Endothelial cell of umbilical vein (primary cell): ENCODE results near the gene FNDC1. TPM values are rescaled to one million over a fixed set of nuclear protein-coding genes. Genes with fewer than 3 reads are reported as not detected.

Experiments
- BruUV-seq: library from RNA; stranded (reverse); fragments of 400-500 nt; replicated peaks from 2 replicates; lab custom pipeline; 2021; lab: Mats Ljungman, UMichigan
- CTCF ChIA-PET: fragments of 300-600, 350-600 bp; sonication (Branson Sonifier 250); formaldehyde crosslinking; loops from one replicate; lab custom pipeline; 2021; ENCODE audit warnings: antibody characterized with exemption, inconsistent platforms; lab: Charles Lee
- POLR2A ChIA-PET: fragments of 300-600, 350-600 bp; sonication (Branson Sonifier 250); formaldehyde crosslinking; loops from one replicate; lab custom pipeline; 2021; ENCODE audit warnings: antibody characterized with exemption, inconsistent platforms; lab: Charles Lee
- DNase-seq: peaks from one replicate; pipeline ENCODE4 v3.0.0-alpha.2; 2011; ENCODE audit warnings: low read depth, low spot score
- FAIRE-seq: peaks from 2 replicates; lab custom pipeline; 2011; peaks lifted over from hg19 to GRCh38; lab: Jason Lieb, UNC
- H2AFZ ChIP-seq: 2 replicates; pipeline ENCODE4 v1.6.0; 2012; ENCODE audit warnings: low read depth, low read length, control low read depth, inconsistent platforms
- H3K27ac ChIP-seq: 2 replicates; pipeline ENCODE4 v1.5.1; 2011; ENCODE audit warnings: low read depth, mild to moderate bottlenecking, control low read depth, low read length, moderate library complexity; ENCODE audit not compliant: insufficient read depth
- H3K27me3 ChIP-seq, 2 experiments: 2 replicates each; pipeline versions ENCODE4 v1.6.0 to v1.6.1; 2011; ENCODE audit warnings: low read length in 2 of 2, mixed read lengths in 1 of 2; ENCODE audit not compliant: control insufficient read depth in 2 of 2, insufficient read depth in 2 of 2
- H3K36me3 ChIP-seq, 2 experiments: 2 replicates in 1 of 2; 3 replicates in 1 of 2; pipeline ENCODE4 v1.5.1; 2011; ENCODE audit warnings: low read length in 2 of 2, mild to moderate bottlenecking in 1 of 2, moderate library complexity in 1 of 2; ENCODE audit not compliant: control insufficient read depth in 2 of 2, insufficient read depth in 2 of 2; ENCODE audit errors: extremely low read depth in 1 of 2
- H3K4me1 ChIP-seq: 3 replicates; pipeline ENCODE4 v1.5.1; 2011; ENCODE audit warnings: mild to moderate bottlenecking, low read length; ENCODE audit not compliant: control insufficient read depth, insufficient read depth; ENCODE audit errors: extremely low read depth
- H3K4me2 ChIP-seq: 2 replicates; pipeline ENCODE4 v1.6.1; 2011; ENCODE audit warnings: low read length, control low read depth, mixed read lengths; ENCODE audit not compliant: insufficient read depth
- H3K4me3 ChIP-seq, 3 experiments: fragments of 200-600 bp in 1 of 3; sonication (generic), shearing (Covaris generic) in 1 of 3; replicated peaks in 1 of 3; 2 replicates each; pipeline ENCODE4 v1.5.1; 2011 to 2016; ENCODE audit warnings: control low read depth in 3 of 3, low read length in 3 of 3, mild to moderate bottlenecking in 2 of 3, inconsistent platforms in 1 of 3, low read depth in 1 of 3, moderate library complexity in 1 of 3; ENCODE audit not compliant: insufficient read depth in 1 of 3
- H3K79me2 ChIP-seq: 2 replicates; pipeline ENCODE4 v1.6.0; 2012; ENCODE audit warnings: low read length, inconsistent platforms; ENCODE audit not compliant: control insufficient read depth, insufficient read depth
- H3K9ac ChIP-seq: replicated peaks from 2 replicates; pipeline ENCODE3; 2011; ENCODE audit warnings: low read length, control low read depth; ENCODE audit not compliant: insufficient read depth; ENCODE audit errors: extremely low read depth
- H3K9me1 ChIP-seq: replicated peaks from 3 replicates; pipeline ENCODE4 v1.6.0; 2011; ENCODE audit warnings: mild to moderate bottlenecking, low read length; ENCODE audit not compliant: control insufficient read depth, insufficient read depth; ENCODE audit errors: extremely low read depth
- H3K9me3 ChIP-seq: replicated peaks from 2 replicates; pipeline ENCODE4 v1.5.1; 2012; ENCODE audit warnings: low read length, inconsistent platforms; ENCODE audit not compliant: control insufficient read depth, insufficient read depth
- H4K20me1 ChIP-seq: replicated peaks from 2 replicates; pipeline ENCODE3; 2011; ENCODE audit warnings: mild to moderate bottlenecking, low read length; ENCODE audit not compliant: control insufficient read depth, insufficient read depth; ENCODE audit errors: extremely low read depth
- EZH2 ChIP-seq: IDR thresholded peaks from 2 replicates; pipeline ENCODE4 v1.6.1; 2012; ENCODE audit warnings: borderline replicate concordance, low read depth, mild to moderate bottlenecking, moderate library complexity, low read length, inconsistent platforms; ENCODE audit not compliant: severe bottlenecking
- FOS ChIP-seq: IDR thresholded peaks from 2 replicates; pipeline ENCODE4 v1.6.1; 2011; ENCODE audit warnings: mild to moderate bottlenecking, low read length, moderate library complexity, borderline replicate concordance; ENCODE audit not compliant: insufficient read depth
- GATA2 ChIP-seq: IDR thresholded peaks from 2 replicates; pipeline ENCODE4 v1.7.0; 2011; ENCODE audit warnings: low read depth, mild to moderate bottlenecking, moderate library complexity, mixed read lengths, low read length; ENCODE audit not compliant: insufficient read length, insufficient read depth
- JUN ChIP-seq: IDR thresholded peaks from 2 replicates; pipeline ENCODE4 v1.6.1; 2011; ENCODE audit warnings: borderline replicate concordance, low read depth; ENCODE audit not compliant: insufficient read length, insufficient read depth
- MYC ChIP-seq: IDR thresholded peaks from one replicate; pipeline ENCODE4 v1.6.1; 2011; ENCODE audit warnings: mild to moderate bottlenecking, low read depth, low read length
- POLR2A ChIP-seq: IDR thresholded peaks from 2 replicates; pipeline ENCODE4 v1.6.1; 2012; ENCODE audit warnings: low read depth, mild to moderate bottlenecking, control low read depth, low read length
- POLR2AphosphoS5 ChIP-seq: IDR thresholded peaks from 2 replicates; pipeline ENCODE4 v1.6.1; 2012; ENCODE audit warnings: low read depth, mild to moderate bottlenecking, control low read depth, low read length, moderate library complexity; ENCODE audit not compliant: insufficient read depth
- dilution Hi-C: fragments of 300-500 bp; cut with MboI; formaldehyde crosslinking; loops from one replicate; pipeline ENCODE4 v1.15.0; 2019; ENCODE audit warnings: low sequenced_read_pairs; ENCODE audit not compliant: extremely low pct_ligation_motif_present
- intact Hi-C: fragments of 100-400 bp; cut with micrococcal nuclease; formaldehyde crosslinking; loops from one replicate; pipeline ENCODE4 v1.10.0; 2022
- polyA plus RNA-seq, 4 experiments: library from polyadenylated mRNA; depleted of rRNA in 3 of 4; stranded (reverse) in 3 of 4; unstranded in 1 of 4; fragments of >200 nt; gene quantifications; 2 replicates each; pipeline versions ENCODE4 v1.2.1 to v1.2.3, GENCODE V29; 2011 to 2012; ENCODE audit warnings: missing spikeins in 1 of 4
- total RNA-seq: library from RNA; stranded (reverse); gene quantifications from 2 replicates; pipeline ENCODE4 v1.2.3, GENCODE V29; 2021
- TF ChIP-seq, protein P1 (sequence below), 2 donors: IDR thresholded peaks; 1 replicate in 1 of 2; 2 replicates in 1 of 2; pipeline ENCODE4 v1.5.1; 2011; ENCODE audit warnings: low read length in 2 of 2, mild to moderate bottlenecking in 2 of 2, moderate library complexity in 2 of 2, control low read depth in 1 of 2, inconsistent platforms in 1 of 2, low read depth in 1 of 2; ENCODE audit not compliant: insufficient read depth in 1 of 2; ENCODE audit errors: extremely low read depth in 1 of 2
- TF ChIP-seq, protein P2 (sequence below): IDR thresholded peaks from 2 replicates; pipeline ENCODE4 v1.6.1; 2011; ENCODE audit not compliant: insufficient read depth, insufficient read length

Gene FNDC1
- total and polyA plus RNA-seq, 2 donors (not counting 3 experiments of a cell fraction or from before 2014, with no cell fraction given): 0.04 TPM; not detected in 1

DNA sequence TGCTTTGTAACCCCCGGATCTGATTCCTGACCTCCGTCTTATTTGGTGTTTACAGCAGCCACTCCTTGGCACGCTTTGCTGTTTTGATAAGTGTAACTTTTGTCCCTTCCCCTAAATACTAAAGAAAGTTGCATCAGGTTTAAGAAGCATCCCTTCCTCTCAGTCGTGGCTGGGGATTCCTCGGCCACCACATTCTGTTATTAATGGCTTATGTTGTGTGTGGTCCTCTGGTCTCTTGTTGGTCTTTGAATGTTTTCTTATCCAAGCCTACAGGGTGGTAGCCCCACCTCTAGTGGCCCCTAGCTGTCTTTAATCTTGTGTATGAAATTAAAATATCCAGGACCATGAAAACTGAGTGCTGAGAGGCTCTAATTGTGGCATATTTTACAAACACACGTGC, 37.5 kb upstream of the FNDC1 start:
- Histone ChIP-seq H3K4me2 (no peak overlapping the region), H3K9ac (no peak overlapping the region), H3K9me1 (no peaks in the 10 kb centered on the region), H3K4me3 (no peak overlapping the region), H3K27me3 (peaks cover 0 to 2% of the 10 kb centered on the region in 2 experiments), H3K36me3 (no peaks in the 10 kb centered on the region), H3K4me1 (no peaks in the 10 kb centered on the region), H3K27ac (no peak overlapping the region), H4K20me1 (no peaks in the 10 kb centered on the region), H3K9me3 (no peaks in the 10 kb centered on the region), H2AFZ (no peak overlapping the region), H3K79me2 (no peaks in the 10 kb centered on the region)
- BruUV-seq: no TSS peak
- TF ChIP-seq GATA2: no peak
- TF ChIP-seq MYC: no peak
- no peak for TF ChIP-seq EZH2
- TF ChIP-seq JUN: no peak
- TF ChIP-seq FOS: no peak
- TF ChIP-seq, protein P1, sequence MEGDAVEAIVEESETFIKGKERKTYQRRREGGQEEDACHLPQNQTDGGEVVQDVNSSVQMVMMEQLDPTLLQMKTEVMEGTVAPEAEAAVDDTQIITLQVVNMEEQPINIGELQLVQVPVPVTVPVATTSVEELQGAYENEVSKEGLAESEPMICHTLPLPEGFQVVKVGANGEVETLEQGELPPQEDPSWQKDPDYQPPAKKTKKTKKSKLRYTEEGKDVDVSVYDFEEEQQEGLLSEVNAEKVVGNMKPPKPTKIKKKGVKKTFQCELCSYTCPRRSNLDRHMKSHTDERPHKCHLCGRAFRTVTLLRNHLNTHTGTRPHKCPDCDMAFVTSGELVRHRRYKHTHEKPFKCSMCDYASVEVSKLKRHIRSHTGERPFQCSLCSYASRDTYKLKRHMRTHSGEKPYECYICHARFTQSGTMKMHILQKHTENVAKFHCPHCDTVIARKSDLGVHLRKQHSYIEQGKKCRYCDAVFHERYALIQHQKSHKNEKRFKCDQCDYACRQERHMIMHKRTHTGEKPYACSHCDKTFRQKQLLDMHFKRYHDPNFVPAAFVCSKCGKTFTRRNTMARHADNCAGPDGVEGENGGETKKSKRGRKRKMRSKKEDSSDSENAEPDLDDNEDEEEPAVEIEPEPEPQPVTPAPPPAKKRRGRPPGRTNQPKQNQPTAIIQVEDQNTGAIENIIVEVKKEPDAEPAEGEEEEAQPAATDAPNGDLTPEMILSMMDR (IDR thresholded peaks at IDR 0.05; ENCODE audit: extremely low read depth in 1 of 2, insufficient read depth in 1 of 2, low read depth in 1 of 2, low read length in 2 of 2): no peak
- TF ChIP-seq, protein P2, sequence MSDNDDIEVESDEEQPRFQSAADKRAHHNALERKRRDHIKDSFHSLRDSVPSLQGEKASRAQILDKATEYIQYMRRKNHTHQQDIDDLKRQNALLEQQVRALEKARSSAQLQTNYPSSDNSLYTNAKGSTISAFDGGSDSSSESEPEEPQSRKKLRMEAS: no peak
- TF ChIP-seq POLR2A: no peak
- no peak for TF ChIP-seq POLR2AphosphoS5
- no peak for DNase-seq
- dilution Hi-C loops: no loop called here
- ChIA-PET POLR2A (no interaction called here), CTCF (no interaction called here)
- FAIRE-seq: no peak
- intact Hi-C loops: no loop called here
